HepG2 (cell line): ENCODE measurements around the gene PAFAH1B1. TPM values are rescaled to one million over a fixed set of nuclear protein-coding genes. Genes with fewer than 3 reads are reported as not detected.

Experiments used
- ATF6 ChIP-seq: sonication (generic); formaldehyde crosslinking; conservative IDR thresholded peaks from 2 replicates; pipeline ENCODE4 v1.4.0; 2020; ENCODE audit warnings: missing genetic modification reagents
- CAMTA2 ChIP-seq: sonication (generic); formaldehyde crosslinking; IDR thresholded peaks from 2 replicates; pipeline ENCODE4 v1.4.0; 2020; ENCODE audit warnings: mild to moderate bottlenecking, missing genetic modification reagents, borderline replicate concordance
- CCDC6 ChIP-seq: sonication (generic); formaldehyde crosslinking; IDR thresholded peaks from 2 replicates; pipeline ENCODE4 v1.8.1; 2022; ENCODE audit warnings: mild to moderate bottlenecking, missing genetic modification reagents, moderate library complexity
- CENPBD1 ChIP-seq: sonication (generic); formaldehyde crosslinking; IDR thresholded peaks from 2 replicates; pipeline ENCODE4 v1.8.0; 2022; ENCODE audit warnings: missing genetic modification reagents, low read depth, mild to moderate bottlenecking, borderline replicate concordance
- CENPX ChIP-seq: sonication (generic); formaldehyde crosslinking; IDR thresholded peaks from 2 replicates; pipeline ENCODE4 v1.9.0; 2021; ENCODE audit warnings: mild to moderate bottlenecking, missing genetic modification reagents, moderate library complexity
- DDIT3 ChIP-seq: sonication (generic); formaldehyde crosslinking; IDR thresholded peaks from 2 replicates; pipeline ENCODE4 v1.4.0; 2020; ENCODE audit warnings: mild to moderate bottlenecking, missing genetic modification reagents
- FOXC1 ChIP-seq: sonication (generic); formaldehyde crosslinking; IDR thresholded peaks from 2 replicates; pipeline ENCODE4 v1.8.0; 2022; ENCODE audit warnings: mild to moderate bottlenecking, missing genetic modification reagents, borderline replicate concordance
- GLI4 ChIP-seq: sonication (generic); formaldehyde crosslinking; IDR thresholded peaks from 2 replicates; pipeline ENCODE4 v1.5.1; 2020; ENCODE audit warnings: missing genetic modification reagents, mild to moderate bottlenecking, moderate library complexity, borderline replicate concordance
- HNRNPL ChIP-seq: fragments of 200-400 bp; formaldehyde crosslinking; IDR thresholded peaks from 2 replicates; pipeline ENCODE4 v1.6.1; 2017; ENCODE audit warnings: mild to moderate bottlenecking, low read depth, low read length
- JUN ChIP-seq: sonication (generic); formaldehyde crosslinking; IDR thresholded peaks from 2 replicates; pipeline ENCODE4 v1.4.0; 2020; ENCODE audit warnings: mild to moderate bottlenecking, missing genetic modification reagents
- KDM6A ChIP-seq: IDR thresholded peaks from 2 replicates; pipeline ENCODE4 v1.6.1; 2016; ENCODE audit warnings: low read depth
- NR2F6 ChIP-seq, 2 experiments: IDR thresholded peaks; 2 replicates each; pipeline ENCODE4 v1.6.1; 2016; ENCODE audit warnings: antibody characterized with exemption in 1 of 2, mild to moderate bottlenecking in 1 of 2
- REPIN1 ChIP-seq: sonication (generic); formaldehyde crosslinking; IDR thresholded peaks from 2 replicates; pipeline ENCODE4 v1.8.0; 2022; ENCODE audit warnings: missing genetic modification reagents, low read depth, mild to moderate bottlenecking, borderline replicate concordance
- SNRNP70 ChIP-seq: fragments of 200-400 bp; formaldehyde crosslinking; IDR thresholded peaks from 2 replicates; pipeline ENCODE4 v1.6.1; 2017; ENCODE audit warnings: mild to moderate bottlenecking, low read depth, low read length, moderate library complexity
- SP1 ChIP-seq, 2 experiments: fragments of 450-650 bp in 1 of 2; sonication (generic) in 1 of 2; formaldehyde crosslinking in 1 of 2; IDR thresholded peaks; 2 replicates each; pipeline versions ENCODE4 v1.4.0 to v1.6.1; 2016 to 2020; ENCODE audit warnings: missing genetic modification reagents in 1 of 2
- ZFYVE20 ChIP-seq: sonication (generic); formaldehyde crosslinking; IDR thresholded peaks from 2 replicates; pipeline ENCODE4 v1.8.0; 2023; ENCODE audit warnings: low read depth, mild to moderate bottlenecking, moderate library complexity, missing genetic modification reagents, borderline replicate concordance
- ZGPAT ChIP-seq: IDR thresholded peaks from 2 replicates; pipeline ENCODE4 v1.6.1; 2016; ENCODE audit warnings: mild to moderate bottlenecking
- ZMAT3 ChIP-seq: sonication (generic); formaldehyde crosslinking; conservative IDR thresholded peaks from 2 replicates; pipeline ENCODE4 v1.7.0; 2021; ENCODE audit warnings: missing genetic modification reagents
- ZNF275 ChIP-seq: sonication (generic); formaldehyde crosslinking; IDR thresholded peaks from 2 replicates; pipeline ENCODE4 v1.8.0; 2022; ENCODE audit warnings: missing genetic modification reagents, mild to moderate bottlenecking, inconsistent platforms, borderline replicate concordance
- ZNF335 ChIP-seq: sonication (generic); formaldehyde crosslinking; IDR thresholded peaks from 2 replicates; pipeline ENCODE4 v1.4.0; 2020; ENCODE audit warnings: missing genetic modification reagents
- ZNF33A ChIP-seq: sonication (generic); formaldehyde crosslinking; IDR thresholded peaks from 2 replicates; pipeline ENCODE4 v1.5.1; 2020; ENCODE audit warnings: missing genetic modification reagents, mild to moderate bottlenecking, moderate library complexity, borderline replicate concordance
- ZNF382 ChIP-seq: sonication (generic); formaldehyde crosslinking; IDR thresholded peaks from 2 replicates; pipeline ENCODE4 v1.5.0; 2020; ENCODE audit warnings: missing genetic modification reagents, mild to moderate bottlenecking, borderline replicate concordance
- ZNF83 ChIP-seq: sonication (generic); formaldehyde crosslinking; IDR thresholded peaks from 2 replicates; pipeline ENCODE4 v1.4.0; 2020; ENCODE audit warnings: missing genetic modification reagents, mild to moderate bottlenecking, borderline replicate concordance
- ZSCAN29 ChIP-seq: sonication (generic); formaldehyde crosslinking; conservative IDR thresholded peaks from 2 replicates; pipeline ENCODE4 v1.4.0; 2020; ENCODE audit warnings: mild to moderate bottlenecking, missing genetic modification reagents
- ZSCAN9 ChIP-seq: IDR thresholded peaks from 2 replicates; pipeline ENCODE4 v1.6.1; 2016; ENCODE audit warnings: borderline replicate concordance
- ZZZ3 ChIP-seq: sonication (generic); formaldehyde crosslinking; IDR thresholded peaks from 2 replicates; pipeline ENCODE4 v1.4.0; 2020; ENCODE audit warnings: missing genetic modification reagents, mild to moderate bottlenecking, borderline replicate concordance
- polyA plus RNA-seq, 8 experiments: library from polyadenylated mRNA; depleted of rRNA in 3 of 8; stranded (reverse) in 7 of 8; unstranded in 1 of 8; fragments of >200 nt; fragmentation: Illumina TruSeq in 4 of 8; extraction: Trizol in 4 of 8; gene quantifications; 2 replicates each; pipeline versions ENCODE4 v1.2.1 to v1.2.3, GENCODE V29; 2011 to 2016; ENCODE audit warnings: low read depth in 4 of 8, missing spikeins in 1 of 8, mixed read lengths in 1 of 8; ENCODE audit not compliant: insufficient read depth in 1 of 8
- total RNA-seq, 5 experiments: library from RNA; depleted of rRNA; stranded (reverse); fragments of >200 nt; fragmentation: Illumina TruSeq; extraction: Trizol; gene quantifications; 2 replicates each; pipeline ENCODE4 v1.2.3, GENCODE V29; 2016; ENCODE audit warnings: low read depth in 1 of 5

Gene PAFAH1B1
- total and polyA plus RNA-seq, 2 of the 13 experiments (the other 11 are each of a cell fraction or from before 2014, with no cell fraction given) = 46.0 to 64.9 TPM

GRCh38 chr17:2724784-2725164, 131.3 kb downstream of the PAFAH1B1 start (continued):
- TF ChIP-seq ZFYVE20 (CRISPR knock-in tag) = 0 out of 2 replicates have a peak, but pooled peaks have one; percentile 40
- no peak for TF ChIP-seq ZNF382 (CRISPR knock-in tag)
- no peak for TF ChIP-seq CENPX (CRISPR knock-in tag)
- TF ChIP-seq ATF6 = no peak
- no peak for TF ChIP-seq SP1 (IDR thresholded peaks at IDR 0.05)
- TF ChIP-seq SP1 (CRISPR knock-in tag; IDR thresholded peaks at IDR 0.05) = no peak
- no peak for TF ChIP-seq CAMTA2 (CRISPR knock-in tag)
- 0 out of 2 replicates have a peak, but pooled peaks have one; percentile 34 for TF ChIP-seq ZMAT3 (CRISPR knock-in tag)
- no peak for TF ChIP-seq DDIT3
- no peak for TF ChIP-seq ZGPAT
- TF ChIP-seq ZNF335 (CRISPR knock-in tag) = no peak
- no peak for TF ChIP-seq SNRNP70
- TF ChIP-seq ZNF33A = no peak
- peak; percentile 49; the same call in 1 of the 2 replicates for TF ChIP-seq CCDC6 (CRISPR knock-in tag)
- TF ChIP-seq JUN (CRISPR knock-in tag) = no peak
- TF ChIP-seq REPIN1 (CRISPR knock-in tag) = no peak
- TF ChIP-seq ZZZ3 (CRISPR knock-in tag) = no peak
- no peak for TF ChIP-seq CENPBD1 (CRISPR knock-in tag)
- no peak for TF ChIP-seq ZNF275 (CRISPR knock-in tag)
- no peak for TF ChIP-seq FOXC1 (CRISPR knock-in tag)
- no peak for TF ChIP-seq KDM6A (CRISPR knock-in tag)
- no peak for TF ChIP-seq ZSCAN29 (CRISPR knock-in tag)
- no peak for TF ChIP-seq GLI4
- no peak for TF ChIP-seq NR2F6 (IDR thresholded peaks at IDR 0.05)
- no peak for TF ChIP-seq NR2F6 (CRISPR knock-in tag; IDR thresholded peaks at IDR 0.05)
- TF ChIP-seq ZNF83 (CRISPR knock-in tag) = no peak
- no peak for TF ChIP-seq ZSCAN9
- no peak for TF ChIP-seq HNRNPL
